Motor neuron (in vitro differentiated cells): ENCODE data around the gene TMEM150B. TPM values are rescaled to one million over a fixed set of nuclear protein-coding genes. Genes with fewer than 3 reads are reported as not detected.

ENCODE experiments used
- ATAC-seq, 8 experiments: fragments of 200-7000 bp; cut with Tn5 transposase; replicated peaks in 6 of 8; 2 replicates each; pipeline ENCODE4 v1.8.0; 2021; ENCODE audit warnings: mild to moderate bottlenecking in 8 of 8, moderate library complexity in 8 of 8
- H3K27ac ChIP-seq, 2 donors: fragments of 250-450 bp; sonication (Bioruptor Pico); 2 replicates each; pipeline ENCODE4 v1.9.0; 2021; ENCODE audit warnings: antibody characterized with exemption in 2 of 2, mild to moderate bottlenecking in 2 of 2, moderate library complexity in 1 of 2
- H3K4me1 ChIP-seq, 2 donors: fragments of 250-450 bp; sonication (Bioruptor Pico); replicated peaks in 1 of 2; 2 replicates each; pipeline ENCODE4 v1.6.1; 2021; ENCODE audit warnings: antibody characterized with exemption in 2 of 2, mild to moderate bottlenecking in 2 of 2, moderate library complexity in 1 of 2
- H3K4me3 ChIP-seq, 5 donors: fragments of 250-450 bp; sonication (Bioruptor Pico); 2 replicates each; pipeline ENCODE4 v1.9.0; 2021; ENCODE audit warnings: antibody characterized with exemption in 5 of 5, mild to moderate bottlenecking in 5 of 5, moderate library complexity in 4 of 5
- WGBS, 10 experiments: fragments of 450-650 bp; shearing (Covaris generic); methylation state at CpG; one replicate each; pipeline ENCODE4 v1.0.0; 2022; 5-methylcytosine and 5-hydroxymethylcytosine counted together
- in situ Hi-C, 9 experiments: fragments of 400-800 bp; cut with MboI; loops; one replicate each; pipeline ENCODE4 v1.15.0; 2021; ENCODE audit warnings: low sequenced_read_pairs in 9 of 9, low pct_unique_long_range_greater_than_20kb in 2 of 9; ENCODE audit not compliant: unreplicated experiment in 9 of 9
- total RNA-seq, 8 experiments: library from RNA; unstranded; fragments of 300-600 nt; gene quantifications; 2 replicates each; pipeline versions ENCODE4 v1.2.3 to v1.2.4, GENCODE V29; 2022

Gene TMEM150B
- total RNA-seq, 8 experiments from 2014 or later = 0.11 to 0.62 (median 0.33) TPM; not detected in 5

- Histone ChIP-seq H3K27ac (no peak within 1 kb of the TSS), H3K4me1 (peaks cover 10 to 14% of the 10 kb centered on the region in 2 donors), H3K4me3 (no peak within 1 kb of the TSS)
- ATAC-seq = peak in 5 of 8 experiments; percentile 51 to 91 (median 77)
- whole genome bisulfite sequencing, 10 experiments = 71 to 89% (median 78%) methylated on average over 3 to 5 of the region's 27 CpGs; no CpG with 5 or more reads in 7 of the 10 experiments
- in situ Hi-C loops = no loop called here
Observed at GRCh38 chr19:55362990-55363716, 38.0 kb upstream of the TMEM150B start, which contains the start of gene GARIN5B. TSS of gene GARIN5B (minus strand) at chr19:55363260. CDS start at chr19:55363066, 194 bp downstream.

GRCh38 chr19:55362174-55362989 is 37.2 kb upstream of the TMEM150B start:
- ATAC-seq = peak in 5 of 8 experiments; percentile 2 to 22 (median 16)
- no peak overlapping the region for H3K27ac ChIP-seq
- in situ Hi-C loops = no loop called here
- peaks cover 10 to 14% of the 10 kb centered on the region in 2 donors for H3K4me1 ChIP-seq
- no peak overlapping the region for H3K4me3 ChIP-seq
- WGBS, 10 experiments = 40 to 86% (median 80%) methylated on average over 1 to 11 of the region's 38 CpGs; no CpG with 5 or more reads in 6 of the 10 experiments

- WGBS, 10 experiments = 33 to 100% (median 69%) methylated on average over 1 to 3 of the region's 16 CpGs; no CpG with 5 or more reads in 5 of the 10 experiments
- ATAC-seq = no peak
- H3K4me3 ChIP-seq = no peak overlapping the region
- H3K4me1 ChIP-seq = peaks cover 10 to 14% of the 10 kb centered on the region in 2 donors
- in situ Hi-C loops = no loop called here
- no peak overlapping the region for H3K27ac ChIP-seq
Observed at GRCh38 chr19:55360902-55361301, 35.8 kb upstream of the TMEM150B start.

GRCh38 chr19:55358943-55359908 is 34.1 kb upstream of the TMEM150B start:
- H3K27ac ChIP-seq = no peak overlapping the region
- WGBS, 10 experiments = 20 to 100% (median 79%) methylated on average over 1 to 10 of the region's 32 CpGs; no CpG with 5 or more reads in 5 of the 10 experiments

GRCh38 chr19:55358493-55358892 is 33.4 kb upstream of the TMEM150B start:
- Histone ChIP-seq H3K4me1 (peaks cover 10 to 20% of the 10 kb centered on the region in 2 donors), H3K4me3 (no peak overlapping the region), H3K27ac (no peak overlapping the region)
- ATAC-seq = no peak
- in situ Hi-C loops = no loop called here
- WGBS, 10 experiments = 59 to 86% (median 80%) methylated on average over 2 to 10 of the region's 19 CpGs; no CpG with 5 or more reads in 7 of the 10 experiments

More at GRCh38 chr19:55358943-55359908, 34.1 kb upstream of the TMEM150B start:
- in situ Hi-C loops = no loop called here
- H3K4me1 ChIP-seq = peaks cover 10 to 19% of the 10 kb centered on the region in 2 donors
- no peak for ATAC-seq
- H3K4me3 ChIP-seq = no peak overlapping the region

GRCh38 chr19:55355213-55355821 is 30.2 kb upstream of the TMEM150B start:
- H3K4me3 ChIP-seq = no peak overlapping the region
- in situ Hi-C loops = no loop called here
- H3K27ac ChIP-seq = no peak overlapping the region
- H3K4me1 ChIP-seq = peaks cover 7 to 14% of the 10 kb centered on the region in 2 donors
- no peak for ATAC-seq
- 0 to 87% (median 40%) methylated on average over 1 to 6 of the region's 13 CpGs; no CpG with 5 or more reads in 3 of the 10 experiments for WGBS, 10 experiments

- in situ Hi-C loops = no loop called here
Observed at GRCh38 chr19:55354698-55355212, 29.6 kb upstream of the TMEM150B start, which contains the start of gene COX6B2. TSS of gene COX6B2 (minus strand) at chr19:55354719. CDS start at chr19:55354521, 198 bp downstream.

GRCh38 chr19:55353803-55354697 is 28.9 kb upstream of the TMEM150B start:
- peak; percentile 79 to 92 (median 86) for ATAC-seq
- in situ Hi-C loops = no loop called here
- H3K4me1 ChIP-seq = peaks cover 9 to 18% of the 10 kb centered on the region in 2 donors
- WGBS, 10 experiments = no CpG with 5 or more reads among the region's 72 CpGs
- peak overlapping the region; percentile 28 to 46 (median 38) for H3K4me3 ChIP-seq
- H3K27ac ChIP-seq = no peak overlapping the region

More at GRCh38 chr19:55354698-55355212, 29.6 kb upstream of the TMEM150B start, which contains the start of gene COX6B2:
- no peak within 1 kb of the TSS for H3K27ac ChIP-seq
- peak within 1 kb of the TSS; percentile 28 to 46 (median 38) for H3K4me3 ChIP-seq
- no CpG with 5 or more reads among the region's 43 CpGs for WGBS, 10 experiments
- H3K4me1 ChIP-seq = peaks cover 7 to 14% of the 10 kb centered on the region in 2 donors
- ATAC-seq = peak in 7 of 8 experiments; percentile 5 to 41 (median 13)

- Histone ChIP-seq H3K4me1 (peaks cover 16 to 25% of the 10 kb centered on the region in 2 donors), H3K4me3 (peak overlapping the region; percentile 28 to 46 (median 38)), H3K27ac (no peak overlapping the region)
- 0 to 7% (median 0%) methylated on average over 1 to 4 of the region's 24 CpGs; no CpG with 5 or more reads in 3 of the 10 experiments for WGBS, 10 experiments
- peak in 4 of 8 experiments; percentile 9 to 13 (median 12) for ATAC-seq
- in situ Hi-C loops = no loop called here
Observed at GRCh38 chr19:55353356-55353802, 28.2 kb upstream of the TMEM150B start.

- H3K4me3 ChIP-seq = no peak overlapping the region
- WGBS, 10 experiments = 0 to 100% (median 75%) methylated on average over 1 to 2 of the region's 25 CpGs; no CpG with 5 or more reads in 6 of the 10 experiments
- H3K27ac ChIP-seq = no peak overlapping the region
- ATAC-seq = no peak
- in situ Hi-C loops = no loop called here
- H3K4me1 ChIP-seq = peaks cover 23 to 32% of the 10 kb centered on the region in 2 donors
Observed at GRCh38 chr19:55352549-55353145, 27.5 kb upstream of the TMEM150B start.
